HG03442 (cell line): ENCODE measurements around the gene PLXNB1.

Experiments
- ATAC-seq: cut with Tn5 transposase; IDR thresholded peaks from one replicate; pipeline ENCODE4 v1.9.1; 2021; ENCODE audit warnings: mild to moderate bottlenecking, moderate library complexity; ENCODE audit not compliant: unreplicated experiment

Gene PLXNB1

DNA sequence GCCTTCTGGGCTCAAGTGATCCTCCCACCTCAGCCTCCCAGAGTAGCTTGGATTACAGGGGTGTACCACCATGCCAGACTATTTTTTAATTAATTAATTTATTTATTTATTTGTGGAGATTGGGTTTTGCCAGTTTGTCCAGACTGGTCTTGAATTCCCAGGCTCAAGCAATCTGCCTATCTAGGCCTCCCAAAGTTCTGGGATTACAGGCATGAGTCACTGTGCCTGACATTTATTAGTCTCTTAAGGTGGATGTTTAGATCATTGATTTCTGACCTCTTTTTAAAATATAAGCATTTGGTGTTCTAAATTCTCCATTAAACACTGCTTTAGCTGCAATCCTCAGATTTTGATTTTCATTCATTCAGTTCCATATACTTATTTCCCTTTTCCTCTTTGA lies 42.3 kb downstream of the PLXNB1 start:
- no peak for ATAC-seq

- ATAC-seq, result no peak
Measured at GRCh38 chr3:48372862-48373435, 56.9 kb downstream of the PLXNB1 start.

DNA sequence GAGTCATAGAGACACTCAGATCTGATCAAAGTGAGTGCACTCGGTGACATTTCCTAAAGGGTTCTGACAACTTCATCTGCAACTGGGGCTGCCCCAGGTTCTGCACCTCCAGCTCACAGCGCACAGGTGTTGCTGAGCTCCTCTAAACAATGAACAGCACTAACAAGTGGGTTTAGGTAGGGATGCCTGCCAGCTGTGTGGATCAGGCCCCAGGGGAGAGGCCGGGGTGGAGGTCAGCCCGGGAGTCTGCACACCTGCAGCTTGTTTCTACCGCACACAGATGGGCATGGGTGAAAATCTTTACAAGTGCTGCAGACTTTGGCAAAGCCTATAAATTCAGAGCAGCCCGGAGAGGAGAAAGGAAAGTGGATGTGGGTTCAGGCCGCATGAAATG lies 57.5 kb downstream of the PLXNB1 start:
- no peak for ATAC-seq

DNA sequence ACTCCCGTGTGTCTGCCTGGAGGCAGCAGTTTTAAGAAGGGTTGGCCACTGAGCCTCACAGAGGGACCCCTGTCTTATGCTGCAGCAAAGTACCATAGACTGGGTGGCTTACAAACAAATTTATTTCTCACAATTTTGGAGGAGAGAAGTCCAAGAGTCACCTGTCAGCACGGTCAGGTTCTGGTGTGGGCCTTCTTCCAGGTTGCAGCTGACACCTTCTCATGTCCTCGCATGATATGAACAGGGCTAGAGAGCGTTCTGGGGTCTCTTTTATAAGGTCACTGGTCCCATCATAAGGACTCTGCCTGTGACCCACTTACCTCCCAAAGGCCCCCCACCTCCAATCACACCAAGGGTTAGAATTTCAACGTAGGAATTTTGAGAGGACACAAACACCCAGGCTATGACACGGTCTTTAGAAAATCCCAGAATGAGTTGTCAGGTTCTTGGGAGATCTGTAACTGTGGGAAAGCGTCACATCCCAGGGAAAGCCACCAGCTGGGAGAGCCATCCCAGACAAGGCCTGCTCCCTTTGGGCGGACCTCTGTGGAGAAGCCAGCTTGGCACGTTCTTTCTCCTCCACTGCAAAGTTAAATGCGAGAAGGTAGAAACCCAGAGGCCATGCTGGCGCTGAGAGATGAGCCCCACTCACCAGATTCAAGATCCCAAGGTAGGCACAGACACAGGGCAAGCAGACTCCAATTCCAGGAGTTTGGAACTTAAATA lies 58.1 kb downstream of the PLXNB1 start, which contains the start of gene FBXW12:
Gene FBXW12, plus strand, starts transcription at position 569 of the 726 bp plus-strand sequence. CDS start 549 bp downstream, outside the sequence.
- ATAC-seq, result no peak

DNA sequence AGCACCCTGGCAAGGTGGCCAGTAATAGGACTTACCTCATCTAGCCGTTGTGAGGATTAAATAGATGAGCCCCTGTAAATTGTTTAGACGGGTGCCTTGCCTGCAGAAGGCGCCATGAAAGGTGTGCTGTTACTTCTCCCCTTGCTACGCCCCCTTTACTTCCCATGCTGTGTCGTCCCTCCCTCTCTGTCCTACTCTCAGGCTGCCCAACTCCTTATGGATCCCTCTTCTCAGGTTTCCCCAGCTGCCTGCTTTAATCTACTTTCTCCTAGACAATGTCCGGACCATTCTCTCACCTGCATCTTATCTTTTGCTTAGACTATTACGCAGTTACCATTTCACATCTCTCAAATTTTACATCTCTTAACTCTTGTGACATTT lies 59.6 kb downstream of the PLXNB1 start:
- no peak for ATAC-seq

- ATAC-seq, result no peak
Measured at GRCh38 chr3:48369693-48370332, 60.1 kb downstream of the PLXNB1 start.

DNA sequence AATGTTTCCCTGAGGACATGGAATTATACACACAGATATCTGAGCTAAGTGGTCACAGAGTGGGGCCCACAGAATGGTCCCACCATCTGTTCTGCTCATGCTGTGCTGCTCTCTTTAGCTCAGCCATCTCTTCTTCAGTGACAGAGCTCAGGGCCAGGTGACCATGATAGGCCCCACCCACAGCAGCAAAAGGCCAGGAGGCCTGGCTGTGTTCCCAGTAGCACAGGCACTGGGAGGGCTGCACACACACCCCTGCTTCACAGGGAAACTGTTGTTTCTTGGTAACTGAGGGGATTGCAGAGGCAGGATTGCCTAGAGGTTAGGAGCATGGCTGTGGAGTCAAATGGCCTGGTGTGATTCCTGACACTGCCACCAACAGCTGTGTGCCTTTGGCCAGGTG lies 62.7 kb downstream of the PLXNB1 start:
- no peak for ATAC-seq

- ATAC-seq, result no peak
Measured at GRCh38 chr3:48364840-48365239, 65.0 kb downstream of the PLXNB1 start.

GRCh38 chr3:48361928-48362327 lies 68.0 kb downstream of the PLXNB1 start:
- no peak for ATAC-seq

DNA sequence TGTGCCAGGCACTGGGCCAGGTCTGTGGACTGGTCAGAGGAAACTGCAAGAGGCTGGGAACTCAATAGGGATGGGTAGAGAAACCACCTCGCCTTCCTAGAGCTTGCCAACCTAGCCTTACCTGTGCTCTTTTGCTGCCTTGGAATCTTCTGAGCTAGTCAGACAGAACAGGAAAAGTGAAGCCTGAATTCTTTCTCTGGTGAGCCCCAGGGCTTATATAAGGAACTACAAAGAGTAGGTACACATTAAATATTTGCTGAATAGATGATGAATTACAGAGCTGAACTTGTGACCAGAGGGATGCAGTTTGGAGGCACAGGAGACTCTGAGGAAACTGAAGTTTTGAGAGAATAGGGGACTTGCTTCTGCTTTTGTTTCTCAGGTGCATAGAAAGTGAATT lies 73.5 kb downstream of the PLXNB1 start:
- ATAC-seq, result no peak

DNA sequence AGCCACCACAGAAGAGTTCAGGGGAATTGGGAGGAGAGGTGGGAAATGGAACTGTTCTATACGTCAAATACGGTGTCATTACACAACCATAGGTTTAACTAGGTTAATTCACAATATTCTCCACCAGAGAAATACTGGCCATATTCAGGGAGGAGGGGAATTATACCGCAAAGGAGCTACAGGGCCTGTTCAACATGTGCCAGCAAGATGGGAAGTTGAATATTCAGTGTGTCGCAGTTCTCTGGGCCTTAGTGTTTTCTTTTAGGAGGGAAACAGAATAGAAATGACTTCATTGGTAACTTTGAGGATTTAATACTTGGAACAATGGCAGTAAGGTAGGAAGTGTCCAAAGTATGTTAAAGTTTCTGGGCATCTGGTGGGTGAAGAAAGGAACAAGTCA lies 75.9 kb downstream of the PLXNB1 start:
- ATAC-seq, result no peak
